Measurements from ENCODE around the gene ZC4H2.
"Not testable (repeated sequence)": the region's sequence is repeated elsewhere in the genome, so short reads cannot be mapped to it uniquely, and the experiment has no call there.

Gene ZC4H2, protein sequence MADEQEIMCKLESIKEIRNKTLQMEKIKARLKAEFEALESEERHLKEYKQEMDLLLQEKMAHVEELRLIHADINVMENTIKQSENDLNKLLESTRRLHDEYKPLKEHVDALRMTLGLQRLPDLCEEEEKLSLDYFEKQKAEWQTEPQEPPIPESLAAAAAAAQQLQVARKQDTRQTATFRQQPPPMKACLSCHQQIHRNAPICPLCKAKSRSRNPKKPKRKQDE

DNA sequence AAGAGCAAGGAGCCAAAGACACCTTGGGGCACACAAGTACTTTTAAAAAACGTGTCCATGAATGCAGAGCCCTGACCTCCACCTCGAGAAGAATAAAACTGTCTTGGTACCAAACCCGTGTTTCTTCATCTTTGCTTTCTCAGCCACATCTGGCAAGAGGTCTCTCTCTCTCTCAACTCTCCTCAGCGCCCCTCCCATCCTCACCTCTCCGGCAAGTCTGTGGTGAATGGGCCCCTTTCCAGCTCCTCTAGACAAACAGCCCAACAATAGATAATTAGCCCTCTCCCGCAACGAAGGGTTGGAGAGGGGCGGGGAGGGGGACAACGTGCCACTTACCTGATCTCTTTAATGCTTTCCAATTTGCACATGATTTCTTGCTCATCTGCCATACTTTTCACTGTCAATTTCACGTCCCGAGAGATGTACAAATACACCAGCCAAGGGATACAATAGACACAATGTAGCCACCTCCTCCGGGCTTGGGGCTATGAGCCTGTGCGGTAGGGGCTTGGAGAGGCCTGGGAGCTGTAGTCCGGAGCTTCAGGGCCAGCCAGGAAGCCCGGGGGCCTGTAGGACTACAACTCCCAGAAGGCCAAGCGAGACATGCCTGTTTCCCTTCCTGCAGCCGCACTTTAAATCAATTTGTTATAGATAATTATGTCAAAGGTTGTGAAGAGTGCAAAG lies at the start of gene ZC4H2:
Gene ZC4H2, minus strand, starts transcription at position 462 of the 684 bp plus-strand sequence. Its CDS starts 73 bp downstream, at position 389.
- Histone ChIP-seq H3K9ac (ENCODE audit: low read length in 5 of 5) (peak within 1 kb of the TSS; percentile 23 to 69 (median 62)), H3K4me1 (ENCODE audit: control insufficient read depth in 5 of 5, insufficient read depth in 5 of 5, low read length in 5 of 5) (peaks cover 0 to 13% (median 6%) of the 10 kb centered on the region in 5 donors), H3K9me3 (ENCODE audit: control insufficient read depth in 5 of 5, low read length in 5 of 5) (peaks cover 0 to 9% (median 0%) of the 10 kb centered on the region in 5 donors), H3K36me3 (ENCODE audit: control insufficient read depth in 5 of 5, insufficient read depth in 5 of 5, low read length in 5 of 5) (no peaks in the 10 kb centered on the region), H3K27ac (ENCODE audit: low read depth, low read length) (no peak within 1 kb of the TSS), H3K27me3 (ENCODE audit: control insufficient read depth in 5 of 5, insufficient read depth in 4 of 5, low read length in 5 of 5) (peaks cover 0 to 7% (median 0%) of the 10 kb centered on the region in 5 donors), H3K4me3 (ENCODE audit: low read depth in 1 of 5, low read length in 5 of 5) (peak within 1 kb of the TSS; percentile 73 to 91 (median 79))

DNA sequence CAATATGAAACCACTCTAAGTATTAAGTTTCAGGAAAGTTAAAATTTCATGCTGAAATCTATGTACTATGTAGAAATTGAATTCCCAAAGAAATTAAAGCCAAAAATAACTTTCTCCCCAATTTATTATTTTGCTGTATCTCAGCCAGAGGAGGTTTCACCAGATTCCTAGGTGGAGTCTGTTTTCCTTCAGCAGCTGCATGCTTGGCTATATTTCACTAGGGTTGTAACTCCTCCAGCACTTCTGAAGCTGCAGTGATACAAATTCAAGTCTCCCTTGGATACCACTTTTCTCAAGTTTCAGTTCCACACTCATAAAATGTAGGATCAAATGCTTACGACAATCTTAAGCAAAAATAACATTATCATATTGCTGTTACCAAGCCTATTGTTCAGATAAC lies 41.2 kb upstream of the ZC4H2 start:
- no peak overlapping the region for H3K9ac ChIP-seq (ENCODE audit: low read length in 5 of 5)
- H3K36me3 ChIP-seq (ENCODE audit: control insufficient read depth in 5 of 5, insufficient read depth in 5 of 5, low read length in 5 of 5), result no peaks in the 10 kb centered on the region
- H3K27me3 ChIP-seq (ENCODE audit: control insufficient read depth in 5 of 5, insufficient read depth in 4 of 5, low read length in 5 of 5), result peaks cover 0 to 3% (median 0%) of the 10 kb centered on the region in 5 donors
- no peak overlapping the region for H3K27ac ChIP-seq (ENCODE audit: low read depth, low read length)
- no peaks in the 10 kb centered on the region for H3K9me3 ChIP-seq (ENCODE audit: control insufficient read depth in 5 of 5, low read length in 5 of 5)
- H3K4me1 ChIP-seq (ENCODE audit: control insufficient read depth in 5 of 5, insufficient read depth in 5 of 5, low read length in 5 of 5), result peaks cover 0 to 4% (median 0%) of the 10 kb centered on the region in 5 donors
- no peak overlapping the region for H3K4me3 ChIP-seq (ENCODE audit: low read depth in 1 of 5, low read length in 5 of 5)

DNA sequence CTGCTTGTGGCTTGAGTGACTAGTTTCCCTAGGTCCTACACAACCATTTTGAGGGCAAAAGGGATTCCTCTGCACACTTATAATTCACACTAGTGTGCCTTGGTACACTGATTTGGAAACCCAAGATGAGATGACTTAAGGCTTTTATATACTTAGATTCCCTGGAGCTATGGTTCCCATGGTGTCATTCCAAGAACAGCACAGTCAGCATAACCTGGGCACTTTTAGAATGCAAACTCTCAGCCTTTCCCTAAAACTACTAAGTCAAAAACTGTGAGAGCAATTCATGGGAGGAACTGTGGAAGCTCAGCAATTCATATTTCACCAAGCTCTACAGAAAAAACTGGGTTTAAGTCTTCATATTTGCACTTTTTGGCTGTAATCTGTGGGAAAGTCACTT lies 38.0 kb upstream of the ZC4H2 start:
- Histone ChIP-seq H3K27me3 (ENCODE audit: control insufficient read depth in 5 of 5, insufficient read depth in 4 of 5, low read length in 5 of 5) (peaks cover 0 to 6% (median 0%) of the 10 kb centered on the region in 5 donors), H3K4me1 (ENCODE audit: control insufficient read depth in 5 of 5, insufficient read depth in 5 of 5, low read length in 5 of 5) (peaks cover 0 to 4% (median 0%) of the 10 kb centered on the region in 5 donors), H3K9ac (ENCODE audit: low read length in 5 of 5) (no peak overlapping the region), H3K27ac (ENCODE audit: low read depth, low read length) (no peak overlapping the region), H3K4me3 (ENCODE audit: low read depth in 1 of 5, low read length in 5 of 5) (no peak overlapping the region), H3K9me3 (ENCODE audit: control insufficient read depth in 5 of 5, low read length in 5 of 5) (no peaks in the 10 kb centered on the region), H3K36me3 (ENCODE audit: control insufficient read depth in 5 of 5, insufficient read depth in 5 of 5, low read length in 5 of 5) (no peaks in the 10 kb centered on the region)

DNA sequence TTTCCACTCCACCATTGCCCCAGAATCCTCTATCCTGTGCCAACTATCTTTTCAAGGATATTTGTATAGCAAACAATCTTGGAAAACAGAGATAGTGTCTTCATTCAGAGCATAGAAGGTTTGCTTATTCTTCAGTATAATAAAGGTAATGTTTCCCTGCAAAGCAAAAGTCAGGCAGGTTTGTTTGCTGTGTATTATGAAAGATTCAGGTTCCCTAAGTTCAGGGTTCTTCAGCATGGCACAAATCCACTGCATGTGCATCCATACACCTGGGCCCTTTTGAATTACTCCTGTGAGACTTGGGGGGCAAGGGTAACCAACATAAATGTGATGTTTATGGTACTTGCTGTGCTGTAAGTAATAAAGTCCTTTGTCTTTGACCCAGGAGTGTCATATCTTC lies 33.2 kb upstream of the ZC4H2 start:
- H3K27me3 ChIP-seq (ENCODE audit: control insufficient read depth in 5 of 5, insufficient read depth in 4 of 5, low read length in 5 of 5), result peaks cover 0 to 3% (median 0%) of the 10 kb centered on the region in 5 donors
- H3K4me1 ChIP-seq (ENCODE audit: control insufficient read depth in 5 of 5, insufficient read depth in 5 of 5, low read length in 5 of 5), result no peaks in the 10 kb centered on the region
- peaks cover 0 to 5% (median 0%) of the 10 kb centered on the region in 5 donors for H3K9me3 ChIP-seq (ENCODE audit: control insufficient read depth in 5 of 5, low read length in 5 of 5)

DNA sequence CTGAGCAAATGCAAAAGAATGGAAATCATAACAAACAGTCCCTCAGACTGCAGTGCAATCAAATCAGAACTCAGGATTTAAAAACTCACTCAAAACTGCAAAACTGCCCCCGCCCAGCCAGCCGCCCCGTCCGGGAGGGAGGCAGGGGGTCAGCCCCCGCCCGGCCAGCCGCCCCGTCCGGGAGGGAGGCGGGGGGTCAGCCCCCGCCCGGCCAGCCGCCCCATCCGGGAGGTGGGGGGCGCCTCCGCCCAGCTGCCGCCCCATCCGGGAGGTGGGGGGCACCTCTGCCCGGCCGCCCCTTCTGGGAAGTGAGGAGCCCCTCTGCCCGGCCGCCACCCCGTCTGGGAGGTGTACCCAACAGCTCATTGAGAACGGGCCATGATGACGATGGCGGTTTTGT lies 26.0 kb upstream of the ZC4H2 start:
- H3K4me3 ChIP-seq (ENCODE audit: low read depth in 1 of 5, low read length in 5 of 5); H3K27me3 ChIP-seq (ENCODE audit: control insufficient read depth in 5 of 5, insufficient read depth in 4 of 5, low read length in 5 of 5); H3K9ac ChIP-seq (ENCODE audit: low read length in 5 of 5); H3K27ac ChIP-seq (ENCODE audit: low read depth, low read length); H3K4me1 ChIP-seq (ENCODE audit: control insufficient read depth in 5 of 5, insufficient read depth in 5 of 5, low read length in 5 of 5); H3K36me3 ChIP-seq (ENCODE audit: control insufficient read depth in 5 of 5, insufficient read depth in 5 of 5, low read length in 5 of 5): not testable (repeated sequence)
- H3K9me3 ChIP-seq (ENCODE audit: control insufficient read depth in 5 of 5, low read length in 5 of 5), result peaks cover 0 to 15% (median 10%) of the 10 kb centered on the region in 5 donors

More for the DNA sequence above, 33.2 kb upstream of the ZC4H2 start:
- H3K36me3 ChIP-seq (ENCODE audit: control insufficient read depth in 5 of 5, insufficient read depth in 5 of 5, low read length in 5 of 5), result no peaks in the 10 kb centered on the region
- no peak overlapping the region for H3K9ac ChIP-seq (ENCODE audit: low read length in 5 of 5)
- H3K4me3 ChIP-seq (ENCODE audit: low read depth in 1 of 5, low read length in 5 of 5), result no peak overlapping the region
- no peak overlapping the region for H3K27ac ChIP-seq (ENCODE audit: low read depth, low read length)

DNA sequence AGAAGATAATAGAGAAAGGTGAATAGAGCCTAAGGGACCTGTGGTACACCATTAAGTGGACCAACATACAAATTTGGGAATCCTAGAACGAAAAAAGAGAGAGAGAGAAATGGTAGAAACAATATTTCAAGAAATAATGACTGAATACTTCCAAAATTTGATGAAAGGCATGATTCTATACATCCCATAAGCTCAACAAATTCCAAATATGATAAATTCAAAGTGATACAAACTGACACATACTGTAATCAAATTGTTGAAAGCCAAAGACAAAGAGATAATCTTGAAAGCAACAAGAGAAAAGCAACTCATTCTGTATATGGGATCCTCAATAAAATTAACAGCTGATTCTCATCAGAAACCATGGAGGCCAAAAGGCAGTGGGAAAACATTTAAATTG lies 20.6 kb upstream of the ZC4H2 start:
- Histone ChIP-seq H3K4me3 (ENCODE audit: low read depth in 1 of 5, low read length in 5 of 5) (no peak overlapping the region), H3K9me3 (ENCODE audit: control insufficient read depth in 5 of 5, low read length in 5 of 5) (peaks cover 0 to 15% (median 11%) of the 10 kb centered on the region in 5 donors), H3K4me1 (ENCODE audit: control insufficient read depth in 5 of 5, insufficient read depth in 5 of 5, low read length in 5 of 5) (no peaks in the 10 kb centered on the region), H3K27ac (ENCODE audit: low read depth, low read length) (no peak overlapping the region), H3K27me3 (ENCODE audit: control insufficient read depth in 5 of 5, insufficient read depth in 4 of 5, low read length in 5 of 5) (peaks cover 0 to 5% (median 0%) of the 10 kb centered on the region in 5 donors), H3K36me3 (ENCODE audit: control insufficient read depth in 5 of 5, insufficient read depth in 5 of 5, low read length in 5 of 5) (no peaks in the 10 kb centered on the region), H3K9ac (ENCODE audit: low read length in 5 of 5) (no peak overlapping the region)

DNA sequence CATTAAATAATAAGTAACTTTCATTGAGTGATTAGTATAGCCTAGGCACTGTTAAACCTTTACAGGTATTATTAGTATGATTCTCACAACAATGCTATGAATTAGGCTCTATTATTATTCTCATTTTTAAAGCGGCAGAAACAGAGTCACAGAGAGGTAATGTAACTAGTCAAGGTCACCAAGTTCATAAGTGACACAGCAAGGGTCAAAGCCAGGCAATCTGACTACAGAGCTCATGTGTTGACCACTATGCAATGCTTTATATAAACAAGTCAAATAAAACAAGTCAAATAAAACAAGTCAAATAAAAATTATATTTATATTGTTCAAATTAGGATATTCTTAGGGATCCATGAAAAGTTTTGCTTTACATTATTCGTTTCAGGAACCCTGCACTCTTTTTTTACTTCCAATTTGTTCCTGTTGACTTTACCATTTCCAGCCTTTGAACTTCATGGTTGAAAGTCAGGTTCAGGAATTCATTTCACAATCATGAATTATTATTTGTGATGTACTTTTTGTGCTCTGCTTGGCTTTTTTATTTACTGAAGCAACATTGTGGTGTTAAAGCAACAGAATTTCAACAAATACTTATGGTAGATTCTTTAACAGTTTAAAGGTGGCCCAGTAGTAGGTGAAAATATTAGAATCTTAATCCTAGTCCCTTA lies 18.0 kb upstream of the ZC4H2 start:
- H3K27ac ChIP-seq (ENCODE audit: low read depth, low read length), result no peak overlapping the region
- peaks cover 0 to 5% (median 0%) of the 10 kb centered on the region in 5 donors for H3K27me3 ChIP-seq (ENCODE audit: control insufficient read depth in 5 of 5, insufficient read depth in 4 of 5, low read length in 5 of 5)
- H3K4me3 ChIP-seq (ENCODE audit: low read depth in 1 of 5, low read length in 5 of 5), result no peak overlapping the region
- peaks cover 0 to 13% (median 8%) of the 10 kb centered on the region in 5 donors for H3K9me3 ChIP-seq (ENCODE audit: control insufficient read depth in 5 of 5, low read length in 5 of 5)
- no peak overlapping the region for H3K9ac ChIP-seq (ENCODE audit: low read length in 5 of 5)
- no peaks in the 10 kb centered on the region for H3K36me3 ChIP-seq (ENCODE audit: control insufficient read depth in 5 of 5, insufficient read depth in 5 of 5, low read length in 5 of 5)
- H3K4me1 ChIP-seq (ENCODE audit: control insufficient read depth in 5 of 5, insufficient read depth in 5 of 5, low read length in 5 of 5), result no peaks in the 10 kb centered on the region

DNA sequence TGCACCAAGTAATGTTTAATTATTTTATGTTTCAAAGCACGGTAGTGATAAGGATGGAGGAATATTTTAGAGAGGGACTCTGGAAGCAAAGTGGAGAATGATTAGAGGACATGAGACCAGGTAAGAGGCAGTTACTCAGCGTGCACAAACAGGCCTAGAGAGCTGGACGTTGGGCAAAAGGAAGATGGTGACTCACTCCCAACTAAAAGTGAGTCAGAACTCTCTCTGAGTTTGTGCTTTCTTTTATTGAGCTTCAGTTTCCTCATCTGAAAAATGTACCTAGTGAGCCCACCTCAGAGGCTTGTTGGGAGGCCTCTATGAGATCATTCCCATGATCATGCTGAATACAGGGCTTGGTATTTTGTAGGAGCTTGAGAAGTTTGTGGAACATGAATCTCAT lies 1.6 kb upstream of the ZC4H2 start:
- H3K4me1 ChIP-seq (ENCODE audit: control insufficient read depth in 5 of 5, insufficient read depth in 5 of 5, low read length in 5 of 5), result peaks cover 0 to 13% (median 6%) of the 10 kb centered on the region in 5 donors
- no peaks in the 10 kb centered on the region for H3K9me3 ChIP-seq (ENCODE audit: control insufficient read depth in 5 of 5, low read length in 5 of 5)
- no peaks in the 10 kb centered on the region for H3K36me3 ChIP-seq (ENCODE audit: control insufficient read depth in 5 of 5, insufficient read depth in 5 of 5, low read length in 5 of 5)
- H3K9ac ChIP-seq (ENCODE audit: low read length in 5 of 5), result no peak overlapping the region
- H3K27ac ChIP-seq (ENCODE audit: low read depth, low read length), result no peak overlapping the region
- H3K27me3 ChIP-seq (ENCODE audit: control insufficient read depth in 5 of 5, insufficient read depth in 4 of 5, low read length in 5 of 5), result peaks cover 0 to 7% (median 0%) of the 10 kb centered on the region in 5 donors
- no peak overlapping the region for H3K4me3 ChIP-seq (ENCODE audit: low read depth in 1 of 5, low read length in 5 of 5)

DNA sequence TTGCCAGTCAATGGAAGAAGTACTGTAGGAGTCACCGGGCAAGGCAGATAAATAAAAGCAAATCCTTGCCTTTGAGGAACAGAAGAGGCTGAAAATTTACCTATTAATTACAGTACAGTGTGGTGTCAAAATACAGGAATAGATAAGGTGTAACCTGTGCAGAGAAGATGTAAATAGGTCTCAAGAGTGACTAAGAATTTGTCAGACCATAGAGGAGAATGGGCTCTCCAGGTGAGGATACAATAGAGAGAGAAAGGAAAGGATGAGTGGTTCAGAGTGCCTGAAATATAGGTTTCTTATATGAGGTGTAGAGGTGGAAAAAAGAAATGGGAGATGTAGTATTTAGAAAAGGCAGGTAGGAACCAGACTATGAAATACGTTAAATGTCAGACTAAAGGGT lies 801 bp upstream of the ZC4H2 start:
- peak overlapping the region in 1 of 5 donors; percentile 73 for H3K4me3 ChIP-seq (ENCODE audit: low read depth in 1 of 5, low read length in 5 of 5)
- H3K36me3 ChIP-seq (ENCODE audit: control insufficient read depth in 5 of 5, insufficient read depth in 5 of 5, low read length in 5 of 5), result no peaks in the 10 kb centered on the region
- peaks cover 0 to 13% (median 6%) of the 10 kb centered on the region in 5 donors for H3K4me1 ChIP-seq (ENCODE audit: control insufficient read depth in 5 of 5, insufficient read depth in 5 of 5, low read length in 5 of 5)
- peaks cover 0 to 7% (median 0%) of the 10 kb centered on the region in 5 donors for H3K27me3 ChIP-seq (ENCODE audit: control insufficient read depth in 5 of 5, insufficient read depth in 4 of 5, low read length in 5 of 5)
- no peak overlapping the region for H3K9ac ChIP-seq (ENCODE audit: low read length in 5 of 5)
- H3K27ac ChIP-seq (ENCODE audit: low read depth, low read length), result no peak overlapping the region
- peaks cover 0 to 5% (median 0%) of the 10 kb centered on the region in 5 donors for H3K9me3 ChIP-seq (ENCODE audit: control insufficient read depth in 5 of 5, low read length in 5 of 5)

DNA sequence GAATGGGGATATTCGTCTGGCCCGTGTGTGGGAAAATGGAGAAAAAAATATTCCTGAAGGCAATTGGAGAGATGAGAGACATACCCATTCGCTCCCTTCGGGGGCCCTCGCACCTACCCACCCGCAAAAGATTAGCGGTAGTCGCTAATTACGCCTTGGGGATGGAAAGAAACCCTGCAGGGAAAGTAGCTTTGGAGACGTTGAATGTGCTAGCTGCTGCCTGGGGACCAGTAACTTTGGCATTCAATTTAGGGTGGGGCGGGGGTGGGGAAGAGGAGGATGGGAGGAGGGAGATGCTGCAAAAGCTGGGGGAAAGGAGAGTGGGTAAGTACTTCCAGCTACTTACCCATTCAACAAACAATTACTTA lies 407 bp upstream of the ZC4H2 start:
- Histone ChIP-seq H3K9me3 (ENCODE audit: control insufficient read depth in 5 of 5, low read length in 5 of 5) (peaks cover 0 to 9% (median 0%) of the 10 kb centered on the region in 5 donors), H3K4me1 (ENCODE audit: control insufficient read depth in 5 of 5, insufficient read depth in 5 of 5, low read length in 5 of 5) (peaks cover 0 to 13% (median 6%) of the 10 kb centered on the region in 5 donors), H3K4me3 (ENCODE audit: low read depth in 1 of 5, low read length in 5 of 5) (peak overlapping the region; percentile 73 to 91 (median 79)), H3K27ac (ENCODE audit: low read depth, low read length) (no peak overlapping the region), H3K27me3 (ENCODE audit: control insufficient read depth in 5 of 5, insufficient read depth in 4 of 5, low read length in 5 of 5) (peaks cover 0 to 7% (median 0%) of the 10 kb centered on the region in 5 donors), H3K9ac (ENCODE audit: low read length in 5 of 5) (peak overlapping the region in 2 of 5 donors; percentile 23 to 49), H3K36me3 (ENCODE audit: control insufficient read depth in 5 of 5, insufficient read depth in 5 of 5, low read length in 5 of 5) (no peaks in the 10 kb centered on the region)
